Activated naive CD4-positive, alpha-beta T cell treated with anti-CD3 and anti-CD28 coated beads, Interleukin-2, amount 50 U/mL, for 16 hours (primary cell): ENCODE results near the gene DRC3.
"Not testable (repeated sequence)": the region's sequence is repeated elsewhere in the genome, so short reads cannot be mapped to it uniquely, and the experiment has no call there.

ENCODE experiments used
- DNase-seq: peaks from one replicate; pipeline ENCODE4 v3.0.0-alpha.2; 2020

DRC3 gene

GRCh38 chr17:17995887-17996286 lies 23.2 kb downstream of the DRC3 start:
- not testable (repeated sequence) for DNase-seq

DNA sequence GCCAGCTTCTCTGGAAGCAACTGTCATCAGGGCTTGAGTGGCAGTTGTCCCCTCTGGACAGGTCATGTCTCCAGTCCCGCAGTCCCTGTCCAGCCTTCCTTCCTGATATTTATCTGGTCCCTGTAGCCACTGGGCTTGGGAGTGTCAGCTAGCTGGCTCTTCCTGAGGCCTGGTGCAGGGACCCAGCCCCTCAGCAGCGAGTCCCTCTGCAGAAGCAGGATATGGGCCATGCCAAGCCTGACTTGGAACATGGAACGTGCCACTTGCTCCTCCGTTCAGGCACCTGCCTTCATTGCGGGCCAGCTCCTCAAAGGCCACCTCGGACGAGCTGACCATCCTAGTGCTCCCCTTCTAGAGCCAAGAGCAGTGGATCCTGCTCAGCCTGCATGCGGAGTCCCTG lies 26.3 kb downstream of the DRC3 start:
- no peak for DNase-seq

GRCh38 chr17:17999364-18000029 lies 26.8 kb downstream of the DRC3 start:
- DNase-seq, result no peak

- no peak for DNase-seq
Measured at GRCh38 chr17:18000030-18000408, 27.4 kb downstream of the DRC3 start.

DNA sequence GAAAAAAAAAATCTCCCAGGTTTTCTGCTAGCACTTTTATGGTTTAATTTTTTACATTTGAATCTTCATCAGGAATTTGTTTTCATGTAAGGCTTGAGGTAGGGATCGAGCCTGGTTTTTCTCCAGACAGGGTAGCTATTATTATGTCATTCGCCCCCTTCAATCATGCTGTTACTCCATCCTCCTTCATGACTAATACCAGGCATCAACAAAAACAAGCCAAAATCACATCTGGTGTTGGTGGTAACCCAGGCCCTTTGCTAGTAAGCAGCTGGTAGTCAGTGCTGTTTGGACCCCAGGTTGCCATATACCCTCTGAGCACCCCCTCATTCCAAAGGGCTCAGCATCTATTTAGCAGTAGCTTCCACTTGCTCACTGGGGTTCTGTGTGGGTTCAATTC lies 29.5 kb downstream of the DRC3 start:
- DNase-seq, result no peak

DNA sequence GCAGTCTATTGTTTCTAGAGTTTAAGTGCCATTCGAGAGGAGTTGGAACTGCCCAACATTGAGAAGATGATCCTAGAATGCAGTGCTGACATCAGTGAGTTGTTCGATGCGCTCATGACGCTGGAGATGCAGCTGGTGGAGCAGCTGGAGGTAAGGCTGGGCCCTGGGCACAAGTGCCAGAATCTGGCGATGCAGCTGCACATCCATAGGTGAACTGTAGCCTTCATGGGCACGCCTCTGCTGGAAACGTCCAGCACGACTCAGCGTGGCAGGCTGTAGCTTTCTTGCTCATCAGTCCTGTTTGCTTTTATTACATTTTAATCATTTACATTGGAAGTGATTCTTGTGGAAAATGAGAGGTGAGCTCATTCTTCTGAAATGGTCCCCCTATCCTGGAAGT lies 31.7 kb downstream of the DRC3 start:
- DNase-seq, result no peak

- DNase-seq, result no peak
Measured at GRCh38 chr17:18004884-18005305, 32.2 kb downstream of the DRC3 start.

DNA sequence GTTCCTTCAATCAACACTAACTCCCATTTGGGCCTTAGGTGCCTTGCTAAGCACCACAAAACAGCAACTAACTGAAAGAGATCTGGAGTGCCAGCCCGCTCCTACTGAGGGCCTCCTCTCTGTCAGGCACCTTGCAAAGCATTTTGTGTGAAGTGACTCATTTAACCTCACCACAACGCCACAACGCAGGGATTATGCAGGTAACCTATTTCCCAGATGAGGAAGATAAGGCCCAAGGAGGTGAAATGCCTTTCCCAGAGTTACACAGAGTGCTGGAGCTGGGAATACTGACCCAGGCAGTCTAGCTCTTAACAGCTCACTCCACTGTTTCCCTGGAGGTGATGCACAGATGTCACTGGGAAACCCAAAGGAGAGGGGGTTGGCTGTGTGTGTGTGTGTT lies 32.8 kb downstream of the DRC3 start:
- DNase-seq, result no peak

- no peak for DNase-seq
Measured at GRCh38 chr17:18006495-18007239, 34.0 kb downstream of the DRC3 start.

DNA sequence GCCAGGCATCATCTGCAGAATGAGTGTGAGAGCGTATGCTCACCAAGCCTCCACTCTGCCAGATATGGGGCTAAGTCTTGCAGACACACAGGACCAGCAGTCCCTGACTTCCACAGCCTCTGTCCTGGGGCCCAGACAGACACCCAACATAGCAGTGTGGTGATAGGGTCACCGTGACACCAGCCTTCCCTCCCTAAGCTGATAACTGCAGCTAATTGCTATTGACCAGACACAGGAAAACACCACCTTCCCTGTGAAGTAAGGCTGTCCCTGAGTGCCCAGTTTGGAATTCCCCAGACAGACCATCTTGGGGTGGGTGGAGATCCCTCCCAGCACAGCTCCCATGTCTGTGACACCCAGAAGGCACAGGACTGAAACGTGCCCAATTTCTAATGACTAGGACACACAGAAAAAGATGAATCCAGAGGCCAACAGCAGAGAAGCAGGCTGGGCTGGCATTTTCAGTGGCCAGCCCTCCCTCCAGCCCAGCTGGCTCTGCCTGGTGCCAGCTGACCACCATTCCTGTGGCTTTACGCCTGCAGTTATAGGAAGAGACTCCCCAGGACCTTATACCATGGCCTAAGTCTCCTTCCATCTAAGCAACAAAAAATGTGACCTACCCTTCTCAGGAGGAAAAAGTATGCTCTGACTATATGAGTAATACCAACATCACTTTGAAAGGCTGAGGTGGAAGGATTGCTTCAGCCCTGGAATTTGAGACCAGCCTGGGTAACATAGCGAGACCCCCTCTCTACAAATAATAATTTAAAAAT lies 36.0 kb downstream of the DRC3 start:
- DNase-seq, result no peak

DNA sequence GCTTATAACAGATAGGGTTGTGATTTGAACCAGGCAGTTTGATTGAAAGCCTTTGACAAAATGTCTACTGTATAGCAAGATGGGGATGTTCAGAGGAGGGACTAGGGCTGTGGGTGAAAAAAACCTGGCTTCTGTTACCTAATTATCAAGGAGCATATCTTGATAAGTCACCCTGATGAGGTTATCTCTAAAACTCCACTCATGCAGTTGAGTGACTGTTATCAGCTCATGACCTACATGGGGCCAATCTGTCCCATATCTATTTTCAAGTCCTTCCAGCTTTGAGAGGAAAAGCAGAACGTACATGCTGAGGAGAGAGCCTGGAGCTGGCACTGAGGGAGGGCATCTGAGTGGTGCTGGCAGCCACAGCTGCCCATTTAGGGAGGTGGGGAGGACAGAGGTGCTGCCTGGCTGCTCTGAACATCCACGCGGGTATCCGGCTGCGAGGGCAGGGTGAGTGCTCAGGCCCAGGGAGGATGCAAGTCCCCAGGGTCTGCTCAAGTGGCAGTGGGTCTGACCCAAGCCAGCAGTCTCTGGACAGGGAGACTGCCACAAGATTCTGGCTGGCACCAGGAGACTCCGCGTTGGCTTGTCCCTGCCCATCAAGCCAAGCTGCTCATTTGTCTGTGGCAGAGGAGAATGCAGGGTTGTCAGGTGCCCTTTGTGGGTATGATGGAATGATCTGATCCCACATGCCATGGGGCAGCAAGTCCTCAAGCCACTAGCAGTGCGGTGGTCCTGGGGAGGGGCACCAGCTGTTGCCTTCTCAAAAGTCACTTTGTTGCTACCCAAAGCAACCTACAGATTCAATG lies 37.2 kb downstream of the DRC3 start:
- DNase-seq, result no peak

DNA sequence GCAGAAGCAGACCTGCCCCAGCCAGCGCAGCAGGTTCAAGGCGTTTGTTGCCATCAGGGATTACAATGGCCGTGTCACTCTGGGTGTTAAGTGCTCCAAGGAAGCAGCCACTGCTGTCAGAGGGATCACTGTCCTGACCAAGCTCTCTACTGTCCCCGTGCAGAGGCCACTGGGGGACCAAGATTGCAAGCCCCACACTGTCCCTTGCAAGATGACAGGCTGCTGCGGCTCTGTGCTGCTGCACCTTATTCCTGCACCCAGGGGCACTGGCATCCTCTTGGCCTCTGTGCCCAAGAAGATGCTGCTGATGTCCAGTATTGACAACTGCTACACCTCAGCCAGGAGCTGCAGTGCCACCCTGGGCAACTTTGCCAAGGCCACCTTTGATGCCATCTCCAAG lies 38.6 kb downstream of the DRC3 start:
- DNase-seq, result no peak

GRCh38 chr17:18014006-18014405 lies 41.3 kb downstream of the DRC3 start:
- no peak for DNase-seq

DNA sequence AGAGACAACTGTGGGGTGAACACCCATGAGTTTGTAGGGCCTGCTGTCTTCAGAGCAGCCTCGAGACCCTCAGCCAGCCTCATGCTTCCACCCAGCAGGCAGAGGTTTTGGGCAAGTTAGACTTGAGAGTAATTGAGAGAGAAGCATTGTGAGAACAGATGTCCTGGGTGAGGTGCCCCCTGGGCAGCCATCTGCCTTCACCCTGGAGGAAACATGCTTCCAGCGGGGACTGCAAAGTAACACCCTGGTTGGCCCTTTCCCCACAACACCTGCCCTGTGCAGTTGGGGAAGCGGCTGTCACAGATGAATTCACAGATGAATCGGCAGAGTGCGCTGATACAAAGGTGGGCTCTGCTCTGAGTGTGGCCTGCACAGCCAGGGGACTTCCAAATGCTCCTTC lies 42.9 kb downstream of the DRC3 start:
- DNase-seq, result no peak

DNA sequence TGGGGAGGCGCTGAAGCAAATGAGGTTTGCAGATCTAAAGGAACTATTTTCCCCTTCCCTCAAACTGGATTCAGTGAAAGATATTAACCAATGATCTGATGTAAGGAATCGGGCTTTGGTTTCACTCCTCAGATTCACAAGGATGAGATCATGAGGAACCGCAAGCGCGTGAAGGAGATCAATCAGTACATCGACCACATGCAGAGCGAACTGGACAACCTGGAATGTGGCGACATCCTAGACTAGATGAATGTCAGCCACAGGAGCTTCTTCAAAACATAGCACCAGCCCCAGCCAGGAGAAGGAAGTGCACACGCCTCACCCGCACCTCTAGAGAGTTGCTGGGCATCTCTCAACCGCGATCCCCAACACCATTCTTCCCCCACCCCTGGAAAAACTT lies 43.8 kb downstream of the DRC3 start:
- no peak for DNase-seq

DNA sequence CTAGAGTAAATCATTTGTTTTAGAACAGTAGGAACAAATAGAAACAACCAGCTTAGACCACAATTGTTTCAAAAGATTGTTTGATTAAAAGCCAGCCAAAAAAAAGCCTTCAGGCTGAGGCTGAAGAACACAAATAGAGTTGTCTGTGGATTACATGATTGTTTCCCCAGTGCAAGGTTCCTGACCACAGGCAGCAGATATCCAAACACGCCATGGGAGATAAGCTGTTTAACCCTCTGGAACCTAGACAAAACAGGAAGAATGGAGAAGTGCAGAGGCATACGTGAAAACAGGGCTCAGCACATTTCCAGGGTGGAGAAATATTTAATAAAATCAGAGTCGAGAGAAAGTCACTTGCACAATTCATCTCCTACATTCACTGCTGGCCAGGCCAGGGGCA lies 45.3 kb downstream of the DRC3 start:
- DNase-seq, result no peak

DNA sequence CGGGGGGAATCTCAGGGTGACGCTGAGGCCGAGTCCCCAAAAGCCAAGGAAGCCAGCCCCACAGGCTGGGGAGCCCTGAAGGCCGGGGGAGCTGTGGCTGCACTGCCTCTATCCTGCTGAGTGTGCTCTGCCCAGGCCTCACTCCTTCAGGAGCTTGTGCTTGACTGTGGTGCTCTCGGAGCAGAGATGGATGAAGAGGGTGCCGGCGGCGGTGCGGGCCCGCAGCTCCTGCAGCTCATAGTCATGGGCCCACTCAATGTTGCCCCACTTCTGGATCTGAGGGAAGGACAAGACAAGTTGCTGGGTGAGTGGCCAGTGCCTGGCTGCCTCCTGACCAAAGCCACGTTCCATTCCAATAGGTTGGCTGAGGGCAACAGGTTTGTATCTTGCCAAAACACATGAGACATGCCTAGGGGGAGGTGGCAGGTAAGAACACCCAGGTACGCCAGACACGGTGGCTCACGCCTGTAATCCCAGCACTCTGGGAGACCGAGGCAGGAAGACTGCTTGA lies 45.8 kb downstream of the DRC3 start:
- no peak for DNase-seq

DNA sequence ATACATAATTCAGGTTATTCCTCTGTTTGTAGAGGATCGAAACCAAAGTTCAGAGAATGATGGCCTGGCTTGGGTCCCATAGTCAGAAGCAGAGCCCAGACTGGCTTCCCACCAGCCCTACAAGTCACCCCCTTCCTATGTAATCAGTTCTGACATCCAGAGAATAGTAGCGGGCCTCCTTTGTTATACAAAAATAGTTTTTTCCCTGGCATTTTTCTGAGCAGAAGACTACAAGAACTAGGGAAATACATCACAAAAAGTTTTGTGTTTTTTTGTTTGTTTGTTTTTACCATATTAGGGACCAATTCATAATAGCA lies 47.1 kb downstream of the DRC3 start:
- DNase-seq, result no peak

- DNase-seq, result no peak
Measured at GRCh38 chr17:18020971-18021370, 48.3 kb downstream of the DRC3 start.

DNA sequence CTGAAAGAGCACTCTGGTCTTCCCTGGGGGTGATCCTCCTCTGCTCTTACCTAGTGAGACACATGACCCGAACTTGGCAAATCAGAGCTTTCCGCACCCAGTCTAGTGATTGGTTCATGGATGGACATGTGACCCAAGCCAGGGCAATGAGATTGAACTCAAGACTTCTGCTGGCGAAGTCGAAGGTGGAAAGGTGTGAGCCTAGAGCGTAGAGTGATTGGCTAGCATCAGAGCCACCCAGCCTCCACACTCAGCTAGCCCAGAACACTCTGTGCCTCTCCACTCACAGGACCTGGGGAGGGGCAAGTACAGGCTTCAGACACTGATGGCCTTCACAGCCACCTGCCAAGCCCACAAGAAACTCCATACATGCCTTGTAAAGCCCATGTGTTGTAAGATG lies 48.7 kb downstream of the DRC3 start:
- no peak for DNase-seq

DNA sequence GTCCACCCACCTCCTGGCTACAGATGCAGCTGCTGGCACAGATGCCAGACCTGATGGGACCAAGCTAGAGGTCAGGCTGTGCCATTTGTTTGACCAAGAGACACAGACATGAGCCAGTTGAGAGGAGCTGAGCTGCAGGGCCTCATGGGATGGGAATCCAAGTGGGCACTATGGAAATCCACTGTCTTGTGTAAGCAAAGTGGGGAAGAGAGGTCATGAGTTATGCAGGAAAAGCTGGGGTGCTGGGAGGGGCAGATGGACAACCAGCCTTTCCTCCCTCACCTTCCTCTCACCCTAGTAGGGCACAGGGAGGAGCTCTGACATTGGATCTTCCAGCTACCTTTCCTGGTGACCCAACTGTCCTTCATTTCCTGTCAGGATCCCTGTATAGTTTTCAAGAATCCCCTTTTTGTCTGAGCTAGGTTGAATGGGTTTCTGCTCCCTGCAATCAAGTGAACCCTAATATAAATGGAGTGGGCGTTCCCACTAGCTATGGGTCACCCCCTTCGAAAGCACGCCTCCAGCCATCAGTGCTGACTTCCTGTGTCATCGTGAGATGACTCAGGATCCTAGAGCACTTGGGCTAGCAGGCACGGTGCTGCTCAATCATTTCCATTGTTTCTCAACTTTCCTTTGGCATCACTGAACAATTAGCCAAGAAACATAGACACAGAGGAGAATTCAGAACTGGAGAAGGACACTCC lies 52.7 kb downstream of the DRC3 start:
- DNase-seq, result no peak

- DNase-seq, result no peak
Measured at GRCh38 chr17:18025945-18026776, 53.5 kb downstream of the DRC3 start.
